GM18861 (cell line): ENCODE measurements around the gene LONP2.
"Not testable (repeated sequence)": the region's sequence is repeated elsewhere in the genome, so short reads cannot be mapped to it uniquely, and the experiment has no call there.

Source experiments
- ATAC-seq: cut with Tn5 transposase; IDR thresholded peaks from one replicate; pipeline ENCODE4 v1.9.1; 2021; ENCODE audit not compliant: unreplicated experiment

LONP2 gene

DNA sequence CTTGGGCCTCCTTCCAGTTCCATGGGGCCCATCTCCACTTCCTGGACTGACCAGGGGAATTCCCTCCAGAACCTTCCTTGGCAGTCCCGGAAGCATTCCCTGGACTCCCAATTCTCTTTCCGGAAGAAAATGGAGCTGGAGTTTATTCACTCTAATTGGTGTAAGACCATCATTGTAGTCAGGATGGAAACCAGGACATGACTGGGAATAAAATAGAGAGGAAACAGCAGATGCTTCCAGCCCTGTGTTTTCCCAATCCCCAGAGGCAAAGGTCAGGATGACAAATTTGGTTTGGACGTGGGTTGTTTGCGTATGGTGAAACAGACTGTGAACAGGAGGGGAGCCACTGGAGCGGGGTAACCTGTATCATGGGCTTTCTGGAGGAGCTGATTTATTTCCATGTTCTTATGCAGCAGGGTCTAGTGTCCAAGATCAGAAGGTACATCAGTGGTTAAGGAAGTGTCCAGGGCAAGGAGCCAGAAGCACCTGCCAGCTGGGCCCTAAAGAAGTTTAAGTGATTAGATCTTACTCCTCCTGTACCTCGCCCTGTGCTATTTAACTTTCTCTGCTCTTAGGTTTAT lies 8.5 kb upstream of the LONP2 start:
- no peak for ATAC-seq

DNA sequence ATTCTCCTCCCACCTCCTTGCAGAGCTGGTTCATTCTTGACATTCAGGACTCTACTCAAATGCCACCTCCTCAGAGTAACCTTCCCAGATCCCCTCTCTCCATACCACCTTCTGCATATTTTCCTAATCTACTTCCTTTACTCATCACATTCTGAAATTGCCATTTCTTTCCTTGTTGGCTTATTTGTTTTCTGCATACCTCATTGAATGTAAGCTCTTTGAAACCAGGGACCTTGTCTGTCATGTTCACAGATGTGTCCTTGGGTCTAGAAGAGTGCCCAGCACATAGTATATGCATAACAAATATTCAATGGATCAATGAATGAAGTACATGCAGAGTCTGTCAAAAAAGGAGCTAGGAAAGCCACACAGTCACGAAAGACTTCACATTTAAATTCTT lies 7.8 kb upstream of the LONP2 start:
- ATAC-seq: no peak

DNA sequence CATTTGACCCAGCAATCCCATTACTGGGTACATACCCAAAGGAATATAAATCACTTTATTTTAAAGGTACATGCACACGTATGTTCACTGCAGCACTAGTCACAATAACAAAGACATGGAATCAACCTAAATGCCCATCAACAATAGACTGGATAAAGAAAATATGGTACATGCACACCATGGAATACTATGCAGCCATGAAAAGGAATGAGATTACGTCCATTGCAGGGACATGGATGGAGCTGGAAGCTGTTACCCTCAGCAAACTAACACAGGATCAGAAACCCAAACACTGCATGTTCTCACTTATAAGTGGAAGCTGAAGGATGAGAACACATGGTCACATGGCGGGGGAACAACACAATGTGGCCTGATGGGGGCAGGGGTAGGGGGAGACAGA lies 4.0 kb upstream of the LONP2 start:
- ATAC-seq: not testable (repeated sequence)

DNA sequence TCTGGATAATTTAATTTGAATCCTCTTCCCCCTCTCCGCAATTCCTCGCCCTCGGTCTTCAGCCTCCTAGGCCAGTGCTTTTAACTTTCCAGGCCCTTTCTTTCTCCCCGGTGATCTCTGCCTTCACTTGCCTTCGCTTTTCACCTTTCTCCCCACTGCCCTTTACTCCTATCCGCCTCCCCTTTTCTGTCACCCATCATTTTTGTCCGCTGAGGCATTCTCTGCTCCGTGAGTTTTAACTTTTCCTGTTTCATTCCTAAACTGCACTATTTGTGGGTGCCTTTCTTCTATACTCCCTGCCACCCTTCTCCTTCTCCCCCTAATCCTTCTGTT lies 729 bp downstream of the LONP2 start:
- no peak for ATAC-seq

DNA sequence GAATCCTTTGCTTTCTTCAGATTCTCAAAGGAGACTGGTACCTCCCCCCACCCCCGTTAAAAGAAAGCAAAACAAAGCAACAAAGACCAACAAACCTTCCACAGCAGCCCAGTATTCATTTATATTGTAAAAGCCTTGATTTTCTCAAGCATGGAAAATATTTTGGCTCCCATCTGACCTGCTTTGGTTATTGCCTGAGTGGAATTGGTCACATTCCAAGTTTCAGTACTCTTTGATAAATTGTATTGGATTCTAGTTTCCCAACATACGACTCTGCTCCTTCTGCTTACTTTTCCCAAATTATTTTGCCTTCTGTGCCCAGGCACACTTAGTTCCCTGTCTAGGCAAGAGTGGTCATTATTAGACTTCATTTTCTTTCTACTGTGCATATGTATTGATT lies 2.0 kb downstream of the LONP2 start:
- no peak for ATAC-seq

DNA sequence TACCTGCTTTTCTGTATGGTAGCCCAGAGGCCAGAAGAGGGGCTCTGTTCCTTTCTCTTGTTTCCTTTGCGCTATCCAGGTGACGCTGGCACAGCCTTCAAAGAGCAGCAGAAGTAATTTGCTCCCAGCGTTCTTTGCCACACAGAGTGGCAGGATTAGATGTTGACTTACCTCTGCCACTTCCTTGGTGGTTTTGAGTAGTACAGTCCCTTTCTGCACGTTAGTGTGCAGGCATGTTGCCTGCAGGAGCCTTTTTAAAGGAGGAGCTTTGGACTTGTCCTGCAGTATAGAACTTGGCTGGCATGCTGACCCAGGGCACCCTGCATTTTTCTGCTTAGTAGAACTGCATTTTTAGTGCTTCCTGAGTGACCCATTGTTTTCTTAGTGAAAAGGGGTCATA lies 3.2 kb downstream of the LONP2 start, which contains the start of gene ABCC11:
ABCC11 (minus strand) TSS at position 229 of the 400 bp plus-strand sequence. CDS start 15,618 bp downstream, outside the sequence.
- ATAC-seq: no peak

DNA sequence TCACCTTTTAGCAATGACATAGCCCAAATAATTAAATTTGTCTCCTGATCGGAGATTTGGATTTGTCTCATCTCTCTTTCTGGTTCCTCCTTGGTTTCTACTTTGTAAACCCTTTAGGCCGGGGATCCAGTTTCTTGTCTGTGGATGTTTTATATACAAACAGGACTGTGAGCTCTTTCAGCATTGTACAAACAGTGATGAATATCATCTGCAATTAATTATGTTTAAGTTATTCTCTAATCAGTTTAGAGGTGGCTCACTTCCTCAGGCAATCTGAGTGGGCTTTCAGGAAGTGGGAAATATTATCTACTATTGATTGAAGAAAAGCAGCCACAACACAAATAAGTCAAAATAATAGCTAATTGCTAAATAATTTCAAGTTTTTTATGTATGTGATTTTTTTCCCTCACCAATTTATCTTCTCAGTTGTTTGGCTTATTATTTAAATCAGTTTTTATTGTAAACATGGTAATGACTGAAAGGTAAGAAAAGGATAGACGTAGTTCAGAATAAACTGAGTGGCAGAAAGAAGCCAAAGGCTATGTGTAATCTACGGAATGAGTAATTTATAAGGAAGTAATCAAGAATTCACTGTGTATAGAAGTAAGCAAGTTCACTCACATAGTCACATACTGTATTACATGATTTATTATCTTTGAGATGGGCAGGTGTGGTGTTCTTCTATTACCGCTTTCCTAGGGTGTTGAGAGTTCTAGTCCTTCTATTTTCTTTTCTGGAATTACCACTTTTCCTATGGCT lies 6.6 kb downstream of the LONP2 start:
- no peak for ATAC-seq

DNA sequence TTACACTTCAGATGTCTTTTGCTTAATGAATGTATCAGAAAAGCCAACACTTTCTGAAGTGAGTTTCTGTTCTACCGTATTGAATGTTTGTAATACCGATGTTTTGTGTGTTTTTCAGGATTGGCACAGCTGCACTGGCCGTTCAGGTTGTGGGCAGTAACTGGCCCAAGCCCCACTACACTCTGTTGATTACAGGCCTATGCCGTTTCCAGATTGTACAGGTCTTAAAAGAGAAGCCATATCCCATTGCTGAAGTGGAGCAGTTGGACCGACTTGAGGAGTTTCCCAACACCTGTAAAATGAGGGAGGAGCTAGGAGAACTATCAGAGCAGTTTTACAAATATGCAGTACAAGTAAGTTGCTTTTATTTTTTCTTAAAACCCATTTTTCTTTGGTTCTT lies 7.9 kb downstream of the LONP2 start:
- ATAC-seq: no peak

DNA sequence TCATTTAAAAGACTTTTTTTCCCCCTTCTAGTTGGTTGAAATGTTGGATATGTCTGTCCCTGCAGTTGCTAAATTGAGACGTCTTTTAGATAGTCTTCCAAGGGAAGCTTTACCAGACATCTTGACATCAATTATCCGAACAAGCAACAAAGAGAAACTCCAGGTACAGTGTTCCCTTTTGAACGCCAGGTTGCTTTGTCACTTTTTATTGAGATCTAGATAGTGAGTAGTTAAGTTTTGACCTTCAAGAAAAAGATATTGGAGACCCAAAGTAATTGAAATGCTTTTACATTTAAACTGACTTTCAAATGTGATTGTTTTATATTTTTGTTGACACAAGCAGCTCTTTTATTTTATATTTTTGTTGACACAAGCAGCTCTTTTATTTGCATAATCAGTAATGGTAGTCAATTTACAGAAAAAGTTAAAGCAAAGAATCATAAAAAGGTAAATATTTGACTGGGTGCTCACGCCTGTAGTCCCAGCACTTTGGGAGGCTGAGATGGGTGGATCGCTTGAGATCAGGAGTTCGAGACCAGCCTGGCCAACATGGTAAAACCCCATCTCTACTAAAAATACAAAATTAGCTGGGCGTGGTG lies 12.6 kb downstream of the LONP2 start:
- ATAC-seq: no peak

DNA sequence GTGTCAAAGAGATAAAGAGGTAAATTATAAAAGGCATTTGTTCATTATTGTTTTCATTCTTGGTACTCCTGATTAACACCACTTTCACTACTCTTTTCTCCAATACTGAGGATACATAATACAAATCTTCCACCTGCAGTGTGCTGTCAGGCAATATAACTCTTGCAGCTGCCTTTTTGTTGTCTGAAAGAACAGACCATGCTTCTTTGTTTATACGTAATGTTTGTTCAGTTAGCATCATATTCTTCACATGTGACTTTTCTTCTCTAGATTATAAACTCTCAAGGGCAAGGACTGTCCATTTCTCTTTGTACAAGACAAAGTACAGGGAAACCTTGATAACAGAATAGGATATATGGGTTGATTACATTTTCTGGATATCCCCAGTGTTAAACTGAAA lies 17.5 kb downstream of the LONP2 start:
- ATAC-seq: no peak

DNA sequence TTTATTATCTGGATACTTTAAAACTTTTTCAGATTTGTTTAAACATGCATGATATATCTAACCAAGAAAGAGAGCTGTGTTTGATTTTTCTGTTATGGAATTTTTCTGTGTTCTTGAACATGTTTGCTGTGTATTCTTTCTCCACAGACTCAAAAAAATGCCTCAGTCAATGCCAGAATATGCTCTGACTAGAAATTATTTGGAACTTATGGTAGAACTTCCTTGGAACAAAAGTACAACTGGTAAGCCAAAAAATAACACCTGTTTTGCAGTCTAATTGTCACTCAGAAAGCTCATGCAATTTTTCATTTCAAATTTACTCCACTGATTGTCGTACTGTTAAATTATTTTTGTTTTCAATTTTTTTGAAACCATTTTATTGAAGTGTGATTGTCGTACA lies 18.5 kb downstream of the LONP2 start:
- ATAC-seq: no peak

DNA sequence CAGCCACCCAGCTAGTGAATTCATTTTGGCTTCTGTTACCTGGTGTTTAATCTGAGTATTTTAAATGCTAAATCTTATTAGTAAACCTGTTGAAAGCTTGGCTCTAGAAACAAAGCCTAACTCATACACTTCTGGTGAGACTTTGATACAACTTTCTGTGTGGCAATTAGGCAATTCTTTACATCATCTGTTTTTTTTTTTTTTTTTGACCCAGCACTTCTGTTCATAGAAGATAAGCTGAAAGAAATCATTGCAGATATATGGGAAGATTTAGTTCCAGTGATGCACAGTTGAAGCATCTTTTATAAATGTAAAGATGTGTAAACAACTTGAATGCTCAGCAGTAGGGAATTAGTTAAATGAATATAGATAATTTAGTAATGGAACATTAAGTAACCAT lies 24.9 kb downstream of the LONP2 start:
- no peak for ATAC-seq

DNA sequence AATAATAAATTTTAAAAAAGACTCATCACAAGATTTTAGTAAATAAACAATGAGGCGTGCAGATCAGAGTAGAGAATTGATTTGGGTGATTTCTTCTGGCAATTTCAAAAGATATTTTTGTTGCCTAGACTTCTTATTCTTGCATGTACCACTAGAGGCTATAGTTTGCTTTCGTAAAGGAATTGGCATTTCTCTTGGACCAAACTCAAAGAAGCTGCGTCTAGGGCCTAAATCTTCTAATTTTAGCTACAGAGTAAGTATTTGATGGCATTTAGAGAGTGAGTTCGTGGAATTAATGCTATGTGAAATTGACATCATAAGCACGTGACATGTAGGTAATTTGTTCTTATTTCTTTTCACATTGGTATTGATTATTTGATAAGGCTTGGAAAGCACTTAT lies 27.6 kb downstream of the LONP2 start:
- ATAC-seq: no peak

DNA sequence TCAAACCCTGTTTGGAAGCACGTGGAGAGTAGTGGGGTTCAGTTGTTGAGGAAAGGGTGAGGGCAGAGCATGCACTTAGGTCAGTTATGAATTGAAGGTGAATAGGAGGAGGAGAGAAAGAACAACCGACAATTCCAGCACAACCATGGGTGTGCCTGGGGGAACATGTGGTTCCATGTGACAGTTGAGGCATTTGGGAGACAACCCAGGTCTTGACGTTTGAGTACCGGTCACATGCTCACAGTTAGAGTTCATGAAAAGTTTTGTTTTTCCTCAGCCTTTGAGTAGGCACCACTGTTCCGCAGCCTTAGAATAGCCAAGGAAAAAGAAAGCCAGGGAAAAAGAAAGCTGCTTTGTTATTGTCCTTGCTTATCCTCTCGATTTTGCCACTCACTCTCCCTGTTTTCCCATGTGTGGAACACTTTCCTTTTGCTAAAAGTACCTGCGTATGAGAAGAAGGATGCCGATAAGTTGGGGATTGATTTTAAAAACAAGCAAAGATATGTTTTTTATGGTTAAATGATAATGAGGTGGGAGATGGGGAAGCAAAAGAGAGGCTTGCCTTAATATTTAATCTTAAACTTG lies 28.8 kb downstream of the LONP2 start:
- no peak for ATAC-seq

DNA sequence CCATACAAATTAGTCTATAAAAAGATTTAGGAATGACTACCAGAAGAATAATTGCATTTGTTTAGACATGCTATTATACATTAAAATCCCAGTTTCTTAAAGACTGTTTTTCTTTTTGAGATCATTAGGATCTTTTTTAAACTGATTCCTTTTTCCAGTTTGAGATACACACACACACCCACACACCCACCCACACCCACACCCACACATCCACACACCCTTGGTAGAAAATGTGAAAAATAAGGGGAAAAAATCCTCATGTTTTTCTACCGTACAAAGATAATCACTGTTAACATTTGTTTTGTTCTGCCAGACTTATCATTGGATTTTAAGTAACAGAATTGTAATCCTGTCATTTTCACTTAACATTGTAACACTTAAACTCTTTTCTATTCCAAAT lies 30.4 kb downstream of the LONP2 start:
- ATAC-seq: no peak

DNA sequence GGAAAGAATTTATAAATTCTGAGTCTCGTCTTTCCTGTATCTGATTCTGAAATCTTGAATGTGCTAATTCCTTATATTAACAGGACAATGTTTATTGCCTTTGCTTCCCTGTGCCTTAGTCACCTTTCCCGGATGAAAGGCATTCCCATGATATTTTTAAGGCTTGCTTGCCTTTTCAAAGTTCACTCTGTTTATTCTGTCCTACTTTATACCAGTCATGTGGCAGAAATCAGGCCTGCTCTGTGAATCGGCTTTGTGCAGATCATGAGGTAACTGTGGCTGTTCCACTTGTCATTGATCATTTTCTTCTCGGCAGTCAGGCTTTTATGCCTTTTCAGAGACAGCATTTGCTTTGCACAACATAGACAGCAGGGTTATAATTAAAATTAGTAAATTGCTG lies 32.0 kb downstream of the LONP2 start:
- ATAC-seq: no peak

DNA sequence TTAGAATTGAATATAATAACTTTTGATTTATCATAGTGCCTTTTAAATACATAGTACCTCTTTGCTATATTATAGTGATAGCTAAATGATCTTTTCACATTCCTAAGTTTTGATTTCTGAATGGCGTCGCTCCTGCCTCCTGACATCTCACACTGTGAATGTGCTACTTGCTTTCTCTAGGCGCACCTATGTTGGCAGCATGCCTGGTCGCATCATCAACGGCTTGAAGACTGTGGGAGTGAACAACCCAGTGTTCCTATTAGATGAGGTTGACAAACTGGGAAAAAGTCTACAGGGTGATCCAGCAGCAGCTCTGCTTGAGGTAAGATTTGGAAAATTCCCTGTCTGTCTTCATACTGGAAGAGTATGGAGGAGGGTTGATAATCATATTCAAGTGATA lies 33.1 kb downstream of the LONP2 start:
- no peak for ATAC-seq

DNA sequence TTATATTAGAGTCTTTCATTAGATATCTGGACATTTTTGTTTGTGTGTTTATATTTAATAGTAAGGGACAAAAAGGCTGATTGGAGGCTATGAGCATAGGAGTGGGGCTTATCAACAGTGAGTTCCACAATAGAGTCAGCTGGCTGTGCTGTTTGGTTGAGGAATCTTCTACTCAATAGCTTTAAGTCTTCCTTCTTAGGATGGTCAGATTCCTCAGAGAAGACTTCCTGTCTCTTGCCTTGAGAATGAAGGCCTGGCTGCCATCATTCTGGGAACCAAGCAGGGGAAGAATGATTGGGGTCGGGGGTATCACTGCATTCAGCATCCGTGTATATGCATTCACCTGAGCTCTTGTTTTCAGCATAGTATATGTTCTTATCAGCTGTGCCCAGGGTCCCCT lies 35.1 kb downstream of the LONP2 start:
- ATAC-seq: no peak

DNA sequence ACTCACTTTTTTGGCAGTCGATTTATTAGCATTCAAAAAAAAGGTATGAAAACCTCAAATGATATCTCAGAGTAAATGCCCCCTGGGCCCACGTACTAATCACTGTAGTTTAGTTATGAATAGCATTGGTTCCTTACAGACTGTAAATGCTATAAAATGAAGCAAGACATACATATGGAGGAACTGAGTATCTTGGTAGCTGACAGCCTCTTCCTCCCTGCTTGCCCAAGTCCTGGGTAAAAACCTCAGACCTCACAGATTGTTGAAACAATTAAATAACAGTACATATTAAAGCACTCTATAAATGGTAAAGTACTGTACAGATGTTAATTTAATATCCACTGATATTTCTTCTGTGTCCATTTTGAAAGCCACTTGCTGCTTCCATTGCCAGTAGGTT lies 36.4 kb downstream of the LONP2 start:
- no peak for ATAC-seq

DNA sequence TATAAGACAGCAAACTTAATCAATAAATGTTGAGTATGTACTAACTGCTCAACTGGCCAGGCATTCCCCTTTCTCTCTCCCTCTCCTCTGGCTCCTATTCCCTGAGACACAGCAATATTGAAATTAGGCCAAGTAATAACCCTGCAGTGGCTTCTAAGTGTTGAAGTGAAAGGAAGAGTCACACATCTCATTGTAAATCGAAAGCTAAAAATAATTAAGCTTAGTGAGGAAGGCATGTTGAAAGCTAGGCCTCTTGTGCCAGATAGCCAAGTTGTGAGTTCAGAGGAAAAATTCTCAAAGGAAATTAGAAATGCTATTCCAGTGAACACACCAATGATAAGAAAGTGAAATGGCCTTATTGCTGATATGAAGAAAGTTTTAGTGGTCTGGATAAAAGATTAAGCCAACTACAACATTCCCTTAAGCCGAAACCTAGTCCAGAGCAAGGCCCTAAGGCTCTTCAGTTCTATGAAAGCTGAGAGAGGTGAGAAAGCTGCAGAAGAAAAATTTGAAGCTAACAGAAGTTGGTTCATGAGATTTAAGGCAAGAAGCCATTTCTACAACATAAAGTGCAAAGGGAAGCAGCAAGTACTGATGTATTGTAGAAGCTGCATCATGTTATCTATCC lies 38.6 kb downstream of the LONP2 start:
- no peak for ATAC-seq

DNA sequence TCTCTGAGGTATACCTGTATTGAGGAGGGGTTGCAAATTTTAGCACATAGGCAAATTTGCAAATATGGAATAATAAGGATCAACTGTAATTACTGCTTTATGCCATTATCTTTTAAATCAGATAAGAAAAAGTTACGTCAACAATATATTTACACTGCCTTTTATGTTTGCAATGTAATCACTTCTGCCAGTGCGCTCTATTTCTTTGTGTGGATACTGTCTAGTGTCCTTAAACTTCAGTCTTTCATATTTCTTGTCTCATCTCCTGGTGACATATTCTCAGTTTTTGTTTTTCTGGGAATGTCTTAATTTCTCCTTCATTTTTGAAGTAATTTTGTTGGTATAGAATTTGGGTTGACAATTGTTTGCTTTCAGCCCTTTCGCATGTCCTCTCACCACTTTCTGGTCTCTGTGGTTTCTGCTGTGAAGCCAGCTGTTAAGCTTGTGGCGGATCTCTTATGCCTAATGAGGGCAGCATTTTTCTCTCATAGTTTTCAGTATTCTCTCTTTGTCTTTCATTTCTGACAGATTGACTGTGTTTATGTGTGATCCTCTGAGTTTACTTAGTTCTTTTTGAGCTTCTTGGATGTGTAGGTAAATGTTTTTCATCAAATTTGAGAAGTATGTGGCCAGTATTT lies 40.8 kb downstream of the LONP2 start:
- peak; percentile 43 for ATAC-seq
